H1 (cell line): ENCODE measurements around the gene MLANA. TPM values are rescaled to one million over a fixed set of nuclear protein-coding genes. Genes with fewer than 3 reads are reported as not detected.

ENCODE experiments used
- CTCF ChIA-PET: fragments of 300-600 bp; sonication (Branson Sonifier 250); formaldehyde crosslinking; loops from one replicate; lab custom pipeline; 2021; ENCODE audit not compliant: partially characterized antibody; lab: Charles Lee
- POLR2A ChIA-PET: fragments of 300-600 bp; sonication (Branson Sonifier 250); formaldehyde crosslinking; loops from one replicate; lab custom pipeline; 2021; ENCODE audit warnings: inconsistent platforms; ENCODE audit not compliant: partially characterized antibody; lab: Charles Lee
- DNase-seq, 2 experiments: peaks; one replicate each; pipeline versions ENCODE4 v3.0.0 to v3.0.0-alpha.2; 2010 to 2022; ENCODE audit warnings: low spot score in 2 of 2, low read depth in 1 of 2, mixed read lengths in 1 of 2
- FAIRE-seq: peaks from 2 replicates; lab custom pipeline; 2011; peaks lifted over from hg19 to GRCh38; lab: Jason Lieb, UNC
- H2AFZ ChIP-seq: 2 replicates; pipeline ENCODE4 v1.8.1; 2012; ENCODE audit warnings: low read length, inconsistent platforms
- H2AK5ac ChIP-seq: 2 replicates; pipeline ENCODE4 v1.6.1; 2013; ENCODE audit warnings: low read depth, low read length
- H2BK120ac ChIP-seq: replicated peaks from 2 replicates; pipeline ENCODE3; 2013; ENCODE audit warnings: low read depth, low read length, inconsistent platforms
- H2BK12ac ChIP-seq: 2 replicates; pipeline ENCODE4 v1.6.1; 2013; ENCODE audit warnings: low read depth, low read length
- H2BK15ac ChIP-seq: 2 replicates; pipeline ENCODE4 v1.6.1; 2013; ENCODE audit warnings: low read length
- H2BK20ac ChIP-seq: 2 replicates; pipeline ENCODE4 v1.6.1; 2013; ENCODE audit warnings: low read length
- H2BK5ac ChIP-seq: 2 replicates; pipeline ENCODE4 v1.6.1; 2013; ENCODE audit warnings: low read depth, low read length
- H3K14ac ChIP-seq: 2 replicates; pipeline ENCODE4 v1.6.1; 2013; ENCODE audit warnings: inconsistent platforms; ENCODE audit not compliant: insufficient read length
- H3K18ac ChIP-seq: 2 replicates; pipeline ENCODE4 v1.6.1; 2013; ENCODE audit warnings: low read length; ENCODE audit errors: extremely low read depth
- H3K23ac ChIP-seq: 2 replicates; pipeline ENCODE4 v1.6.1; 2013; ENCODE audit warnings: inconsistent platforms; ENCODE audit not compliant: insufficient read length
- H3K23me2 ChIP-seq: 2 replicates; pipeline ENCODE4 v1.6.1; 2013; ENCODE audit warnings: low read depth, low read length
- H3K27ac ChIP-seq: 2 replicates; pipeline ENCODE4 v1.6.1; 2011; ENCODE audit warnings: low read depth, low read length, inconsistent platforms
- H3K27me3 ChIP-seq, 4 experiments: replicated peaks in 1 of 4; 1 replicate in 1 of 4; 2 replicates in 3 of 4; pipeline versions ENCODE4 v1.6.1 to v1.8.1; 2011 to 2013; ENCODE audit warnings: low read length in 3 of 4, mild to moderate bottlenecking in 3 of 4, inconsistent platforms in 2 of 4, mixed read lengths in 2 of 4, moderate library complexity in 1 of 4; ENCODE audit not compliant: control insufficient read depth in 3 of 4, insufficient read depth in 3 of 4; ENCODE audit errors: extremely low read depth in 1 of 4
- H3K36me3 ChIP-seq, 4 experiments: 2 replicates each; pipeline versions ENCODE4 v1.6.1 to v1.8.1; 2011 to 2013; ENCODE audit warnings: mild to moderate bottlenecking in 4 of 4, low read length in 3 of 4, moderate library complexity in 2 of 4, control low read depth in 1 of 4, inconsistent platforms in 1 of 4; ENCODE audit not compliant: insufficient read depth in 4 of 4, control insufficient read depth in 2 of 4
- H3K4ac ChIP-seq: replicated peaks from 2 replicates; pipeline ENCODE3; 2013; ENCODE audit warnings: low read length, low read depth, mixed read lengths, inconsistent platforms; ENCODE audit not compliant: insufficient read length
- H3K4me1 ChIP-seq, 4 experiments: replicated peaks in 1 of 4; 1 replicate in 1 of 4; 2 replicates in 3 of 4; pipeline versions ENCODE4 v1.6.1 to v1.8.1; 2011 to 2013; ENCODE audit warnings: low read length in 3 of 4, inconsistent platforms in 2 of 4, mixed read lengths in 1 of 4; ENCODE audit not compliant: insufficient read depth in 4 of 4, control insufficient read depth in 3 of 4
- H3K4me2 ChIP-seq, 2 experiments: 2 replicates each; pipeline versions ENCODE4 v1.6.1 to v1.8.1; 2011 to 2013; ENCODE audit warnings: low read depth in 2 of 2, low read length in 2 of 2, control low read depth in 1 of 2, inconsistent platforms in 1 of 2, mild to moderate bottlenecking in 1 of 2; ENCODE audit not compliant: insufficient read depth in 1 of 2
- H3K4me3 ChIP-seq, 4 experiments: fragments of 200-600, 300-600 bp in 1 of 4; sonication (generic), shearing (Covaris generic), sonication (Bioruptor Twin) in 1 of 4; 2 replicates each; pipeline versions ENCODE4 v1.5.1 to v1.8.1; 2011 to 2016; ENCODE audit warnings: low read length in 4 of 4, low read depth in 3 of 4, control low read depth in 2 of 4, inconsistent platforms in 2 of 4, mild to moderate bottlenecking in 2 of 4, mixed read lengths in 1 of 4, moderate library complexity in 1 of 4; ENCODE audit not compliant: insufficient read depth in 2 of 4; ENCODE audit errors: extremely low read depth in 1 of 4
- H3K56ac ChIP-seq: replicated peaks from 2 replicates; pipeline ENCODE3; 2013; ENCODE audit warnings: low read depth, mild to moderate bottlenecking, mixed read lengths, low read length, inconsistent platforms; ENCODE audit not compliant: insufficient read length
- H3K79me1 ChIP-seq: 2 replicates; pipeline ENCODE4 v1.6.1; 2013; ENCODE audit warnings: low read depth, low read length, control low read depth
- H3K79me2 ChIP-seq, 2 experiments: 2 replicates each; pipeline versions ENCODE4 v1.6.1 to v1.8.1; 2012 to 2013; ENCODE audit warnings: low read length in 2 of 2, mild to moderate bottlenecking in 2 of 2, inconsistent platforms in 1 of 2; ENCODE audit not compliant: insufficient read depth in 2 of 2, control insufficient read depth in 1 of 2
- H3K9ac ChIP-seq, 4 experiments: replicated peaks in 1 of 4; 1 replicate in 1 of 4; 2 replicates in 3 of 4; pipeline versions ENCODE4 v1.6.1 to v1.8.1; 2011 to 2013; ENCODE audit warnings: low read depth in 3 of 4, low read length in 3 of 4, control low read depth in 2 of 4, mild to moderate bottlenecking in 2 of 4, moderate library complexity in 2 of 4, inconsistent platforms in 1 of 4; ENCODE audit errors: extremely low read depth in 1 of 4
- H3K9me3 ChIP-seq, 2 experiments: 2 replicates each; pipeline versions ENCODE4 v1.6.1 to v1.8.1; 2012 to 2013; ENCODE audit warnings: mild to moderate bottlenecking in 2 of 2, moderate library complexity in 2 of 2, control low read depth in 1 of 2, inconsistent platforms in 1 of 2, low read depth in 1 of 2, low read length in 1 of 2, mixed read lengths in 1 of 2; ENCODE audit not compliant: insufficient read depth in 2 of 2
- H4K20me1 ChIP-seq, 2 experiments: replicated peaks in 1 of 2; 2 replicates each; pipeline versions ENCODE3 to v1.8.1; 2011 to 2013; ENCODE audit warnings: inconsistent platforms in 2 of 2, low read length in 2 of 2, mild to moderate bottlenecking in 1 of 2; ENCODE audit not compliant: insufficient read depth in 2 of 2, control insufficient read depth in 1 of 2
- H4K5ac ChIP-seq: 2 replicates; pipeline ENCODE4 v1.6.1; 2013; ENCODE audit warnings: low read length, low read depth, mixed read lengths, inconsistent platforms; ENCODE audit not compliant: insufficient read length
- H4K8ac ChIP-seq: 2 replicates; pipeline ENCODE4 v1.8.0; 2013; ENCODE audit warnings: mild to moderate bottlenecking, moderate library complexity, low read length, inconsistent platforms; ENCODE audit not compliant: insufficient read depth; ENCODE audit errors: extremely low read depth
- H4K91ac ChIP-seq: replicated peaks from 2 replicates; pipeline ENCODE3; 2013; ENCODE audit warnings: low read length, mixed read lengths, inconsistent platforms; ENCODE audit not compliant: insufficient read length
- NRF1 ChIP-seq: IDR thresholded peaks from 2 replicates; pipeline ENCODE4 v1.6.1; 2011; ENCODE audit warnings: mild to moderate bottlenecking, low read depth, low read length, improper control_type of control experiment
- TAF7 ChIP-seq: optimal IDR thresholded peaks from 2 replicates; pipeline ENCODE3; 2011; ENCODE audit warnings: low read depth, mild to moderate bottlenecking, inconsistent platforms, low read length, moderate library complexity, borderline replicate concordance
- WGBS, 2 experiments: shearing (Covaris generic) in 1 of 2; methylation state at CpG; one replicate each; pipeline versions ENCODE4 v1.1.6 to v1.1.7; 2013 to 2015; ENCODE audit warnings: low lambda C conversion rate in 2 of 2, mixed read lengths in 2 of 2, inconsistent platforms in 1 of 2, low coverage in 1 of 2, missing lambda C conversion rate in 1 of 2; ENCODE audit not compliant: insufficient replicate concordance in 2 of 2, insufficient coverage in 1 of 2, insufficient read length in 1 of 2; ENCODE audit errors: extremely low coverage in 1 of 2, missing lambda C conversion rate in 1 of 2; 5-methylcytosine and 5-hydroxymethylcytosine counted together
- polyA plus RNA-seq, 7 experiments: library from polyadenylated mRNA; depleted of rRNA in 3 of 7; stranded (reverse) in 5 of 7; unstranded in 2 of 7; fragments of >200 nt in 5 of 7; fragments of 200-250 nt in 2 of 7; gene quantifications; 1 replicate in 5 of 7; 2 replicates in 1 of 7; 4 replicates in 1 of 7; pipeline versions ENCODE4 v1.2.1 to v1.2.3, GENCODE V29; 2011 to 2013; ENCODE audit warnings: missing spikeins in 2 of 7, mixed read lengths in 2 of 7
- total RNA-seq: library from RNA; stranded (reverse); fragmentation: NEBNext Ultra II Directional; extraction: Animal tissue kit (Norgen Biotek cat#: 25700); gene quantifications from 2 replicates; pipeline ENCODE4 v1.2.1, GENCODE V29; 2021

MLANA gene
- total and polyA plus RNA-seq, 2 of the 8 experiments (the other 6 are each of a cell fraction or from before 2014, with no cell fraction given): not detected

GRCh38 chr9:5931657-5932056 is 41.0 kb downstream of the MLANA start:
- Histone ChIP-seq H2AFZ (no peak overlapping the region), H4K5ac (no peak overlapping the region), H3K4me2 (no peak overlapping the region), H3K4me1 (no peaks in the 10 kb centered on the region), H2AK5ac (no peak overlapping the region), H3K79me1 (no peaks in the 10 kb centered on the region), H2BK20ac (no peak overlapping the region), H3K27me3 (no peaks in the 10 kb centered on the region), H3K14ac (no peak overlapping the region), H2BK12ac (no peak overlapping the region), H4K8ac (no peak overlapping the region), H2BK5ac (no peak overlapping the region), H3K27ac (no peak overlapping the region), H3K9me3 (no peaks in the 10 kb centered on the region), H3K4ac (no peak overlapping the region), H4K20me1 (no peaks in the 10 kb centered on the region), H3K79me2 (no peaks in the 10 kb centered on the region), H3K9ac (no peak overlapping the region), H3K56ac (no peak overlapping the region), H3K4me3 (no peak overlapping the region), H3K23ac (no peak overlapping the region), H3K36me3 (no peaks in the 10 kb centered on the region), H2BK15ac (no peak overlapping the region), H3K23me2 (no peaks in the 10 kb centered on the region; the same call in 1 of the 2 replicates), H4K91ac (no peak overlapping the region), H3K18ac (no peak overlapping the region), H2BK120ac (no peak overlapping the region)
- POLR2A ChIA-PET: no interaction called here
- TF ChIP-seq TAF7 (no peak), NRF1 (no peak)
- WGBS, 2 experiments: 96% methylated on average over 1 of the region's 1 CpG; no CpG with 5 or more reads in 1 of the 2 experiments
- DNase-seq: no peak
- no peak for FAIRE-seq
- CTCF ChIA-PET: interaction anchor here (1.4 kb wide), 1 partner anchor 16 kb away, joined by 3 read pairs; no protein-coding TSS in a partner anchor
